Loucy (cell line): ENCODE measurements around the gene GULP1.

Experiments used
- H2AFZ ChIP-seq: fragments of 200-600 bp; sonication (generic); 2 replicates; pipeline ENCODE4 v1.6.0; 2016; ENCODE audit warnings: antibody characterized with exemption, mild to moderate bottlenecking, low read length, moderate library complexity
- H3F3A ChIP-seq: fragments of 200-600 bp; 2 replicates; pipeline ENCODE4 v1.6.0; 2016; ENCODE audit warnings: antibody characterized with exemption, low read depth, mild to moderate bottlenecking
- H3K27me3 ChIP-seq: fragments of 200-600 bp; sonication (generic); 2 replicates; pipeline ENCODE4 v1.6.1; 2014; ENCODE audit warnings: low read length, mild to moderate bottlenecking; ENCODE audit not compliant: insufficient read depth, poor library complexity, severe bottlenecking
- H3K36me3 ChIP-seq: fragments of 200-600 bp; sonication (generic); 2 replicates; pipeline ENCODE4 v1.6.1; 2016; ENCODE audit warnings: low read length; ENCODE audit not compliant: insufficient read depth
- H3K4me1 ChIP-seq: fragments of 200-600 bp; sonication (generic); 2 replicates; pipeline ENCODE4 v1.5.1; 2014; ENCODE audit warnings: low read length, mild to moderate bottlenecking; ENCODE audit not compliant: insufficient read depth, poor library complexity, severe bottlenecking
- H3K4me2 ChIP-seq: fragments of 200-600 bp; sonication (generic); 2 replicates; pipeline ENCODE4 v1.6.0; 2014; ENCODE audit warnings: antibody characterized with exemption, low read length, low read depth, mild to moderate bottlenecking; ENCODE audit not compliant: poor library complexity, severe bottlenecking
- H3K4me3 ChIP-seq: fragments of 200-600 bp; sonication (generic); 2 replicates; pipeline ENCODE4 v1.5.1; 2014; ENCODE audit warnings: low read length, mild to moderate bottlenecking, mixed read lengths; ENCODE audit not compliant: poor library complexity, severe bottlenecking
- H3K79me2 ChIP-seq: fragments of 200-600 bp; sonication (generic); 2 replicates; pipeline ENCODE4 v1.6.1; 2014; ENCODE audit warnings: low read length; ENCODE audit not compliant: insufficient read depth
- H3K9ac ChIP-seq: fragments of 200-600 bp; sonication (generic); 2 replicates; pipeline ENCODE4 v1.6.0; 2014; ENCODE audit warnings: mild to moderate bottlenecking, low read depth, low read length, moderate library complexity; ENCODE audit not compliant: poor library complexity, severe bottlenecking
- H3K9me2 ChIP-seq: fragments of 200-600 bp; sonication (generic); replicated peaks from 2 replicates; pipeline ENCODE4 v1.6.1; 2016; ENCODE audit warnings: low read depth, low read length, mixed read lengths
- H3K9me3 ChIP-seq: fragments of 200-600 bp; sonication (generic); 2 replicates; pipeline ENCODE4 v1.6.1; 2014; ENCODE audit warnings: mild to moderate bottlenecking, antibody characterized with exemption, low read length, low read depth; ENCODE audit not compliant: insufficient read depth
- H4K20me1 ChIP-seq: fragments of 200-600 bp; sonication (generic); 2 replicates; pipeline ENCODE4 v1.6.0; 2014; ENCODE audit warnings: antibody characterized with exemption, low read length, mild to moderate bottlenecking; ENCODE audit not compliant: insufficient read depth, poor library complexity, severe bottlenecking
- EZH2phosphoT487 ChIP-seq: fragments of 200-600 bp; IDR thresholded peaks from 2 replicates; pipeline ENCODE4 v1.6.1; 2018; ENCODE audit warnings: antibody characterized with exemption, mild to moderate bottlenecking, moderate library complexity, borderline replicate concordance
- TF ChIP-seq, protein P1 (sequence below): fragments of 200-600 bp; sonication (generic); conservative IDR thresholded peaks from 2 replicates; pipeline ENCODE4 v1.5.1; 2014; ENCODE audit warnings: mild to moderate bottlenecking, antibody characterized with exemption, low read length

Gene GULP1

DNA sequence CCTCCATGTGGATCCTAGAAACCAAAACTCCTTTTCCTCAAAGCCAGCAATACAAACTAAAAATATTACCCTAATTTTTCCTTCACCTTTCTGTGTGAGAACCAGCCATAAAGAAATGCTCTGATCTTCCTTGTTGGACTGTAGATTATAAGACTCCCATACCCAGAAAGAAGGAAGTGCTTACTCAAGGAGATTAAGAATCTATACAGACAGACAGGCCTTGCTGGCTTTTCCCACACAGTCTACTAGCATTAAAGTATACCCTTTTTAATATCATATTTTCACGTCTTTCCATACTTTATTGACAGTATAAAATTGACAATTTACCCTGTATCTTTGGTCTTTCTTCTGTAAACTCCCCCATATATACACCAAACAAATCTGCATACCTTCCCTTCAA is 139.0 kb downstream of the GULP1 start:
- peak overlapping the region; percentile 13; the same call in 1 of the 2 replicates for H2AFZ ChIP-seq
- no peaks in the 10 kb centered on the region for H4K20me1 ChIP-seq
- H3K79me2 ChIP-seq, result no peaks in the 10 kb centered on the region
- no peaks in the 10 kb centered on the region for H3K9me3 ChIP-seq
- no peak overlapping the region for H3K4me3 ChIP-seq
- H3K4me2 ChIP-seq, result no peak overlapping the region
- no peaks in the 10 kb centered on the region for H3K9me2 ChIP-seq
- H3K4me1 ChIP-seq, result no peaks in the 10 kb centered on the region
- H3K9ac ChIP-seq, result no peak overlapping the region
- no peaks in the 10 kb centered on the region for H3K36me3 ChIP-seq
- H3K27me3 ChIP-seq, result no peaks in the 10 kb centered on the region
- no peaks in the 10 kb centered on the region for H3F3A ChIP-seq
- TF ChIP-seq EZH2phosphoT487, result no peak
- TF ChIP-seq, protein P1, sequence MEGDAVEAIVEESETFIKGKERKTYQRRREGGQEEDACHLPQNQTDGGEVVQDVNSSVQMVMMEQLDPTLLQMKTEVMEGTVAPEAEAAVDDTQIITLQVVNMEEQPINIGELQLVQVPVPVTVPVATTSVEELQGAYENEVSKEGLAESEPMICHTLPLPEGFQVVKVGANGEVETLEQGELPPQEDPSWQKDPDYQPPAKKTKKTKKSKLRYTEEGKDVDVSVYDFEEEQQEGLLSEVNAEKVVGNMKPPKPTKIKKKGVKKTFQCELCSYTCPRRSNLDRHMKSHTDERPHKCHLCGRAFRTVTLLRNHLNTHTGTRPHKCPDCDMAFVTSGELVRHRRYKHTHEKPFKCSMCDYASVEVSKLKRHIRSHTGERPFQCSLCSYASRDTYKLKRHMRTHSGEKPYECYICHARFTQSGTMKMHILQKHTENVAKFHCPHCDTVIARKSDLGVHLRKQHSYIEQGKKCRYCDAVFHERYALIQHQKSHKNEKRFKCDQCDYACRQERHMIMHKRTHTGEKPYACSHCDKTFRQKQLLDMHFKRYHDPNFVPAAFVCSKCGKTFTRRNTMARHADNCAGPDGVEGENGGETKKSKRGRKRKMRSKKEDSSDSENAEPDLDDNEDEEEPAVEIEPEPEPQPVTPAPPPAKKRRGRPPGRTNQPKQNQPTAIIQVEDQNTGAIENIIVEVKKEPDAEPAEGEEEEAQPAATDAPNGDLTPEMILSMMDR, result no peak

DNA sequence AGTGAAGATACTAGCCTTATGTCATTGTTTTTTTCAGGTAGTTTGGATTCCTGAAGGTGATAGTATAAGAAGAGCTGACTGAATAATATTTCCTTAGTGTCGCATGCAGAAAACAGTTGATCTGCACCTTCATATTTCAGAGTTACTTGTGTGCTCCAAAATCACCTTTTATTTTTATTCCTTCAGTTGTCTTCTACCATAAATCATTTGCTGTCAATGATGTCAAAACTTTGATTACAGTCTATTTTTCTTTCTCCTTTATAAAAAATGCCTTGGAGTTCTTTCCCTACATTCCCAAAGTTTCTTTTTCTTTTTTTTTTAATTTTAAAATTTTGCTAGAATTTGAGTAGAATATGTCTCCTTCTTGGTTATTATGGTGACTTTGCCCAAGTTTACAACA is 142.3 kb downstream of the GULP1 start:
- Histone ChIP-seq H4K20me1 (no peaks in the 10 kb centered on the region), H3K27me3 (no peaks in the 10 kb centered on the region), H3K4me1 (no peaks in the 10 kb centered on the region), H3K9ac (no peak overlapping the region), H3K4me3 (no peak overlapping the region), H2AFZ (no peak overlapping the region), H3K4me2 (no peak overlapping the region), H3F3A (no peaks in the 10 kb centered on the region), H3K79me2 (no peaks in the 10 kb centered on the region), H3K9me2 (no peaks in the 10 kb centered on the region), H3K36me3 (no peaks in the 10 kb centered on the region), H3K9me3 (no peaks in the 10 kb centered on the region)
- TF ChIP-seq EZH2phosphoT487, result no peak
- TF ChIP-seq, protein P1, result no peak

DNA sequence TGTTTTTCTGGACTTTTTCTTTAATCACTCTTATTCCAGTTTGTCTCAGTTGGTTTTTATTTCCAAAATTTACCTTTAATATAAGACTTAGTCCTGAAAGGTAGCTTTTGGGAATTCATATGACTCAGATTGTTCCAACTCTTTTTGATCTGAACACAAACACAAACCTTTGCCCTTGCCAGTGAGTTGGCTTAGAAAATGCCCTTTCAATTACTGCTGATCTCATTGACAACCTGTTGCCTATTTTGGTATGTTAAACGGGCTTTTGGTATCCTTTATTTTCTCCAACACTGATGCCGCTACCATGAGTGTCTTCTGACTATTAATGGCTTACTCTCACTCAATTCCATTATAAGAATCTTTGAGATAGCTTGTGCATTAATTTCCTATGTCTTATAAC is 143.4 kb downstream of the GULP1 start:
- Histone ChIP-seq H3K9me2 (no peaks in the 10 kb centered on the region), H2AFZ (no peak overlapping the region), H3K9me3 (no peaks in the 10 kb centered on the region), H3K9ac (no peak overlapping the region), H3K36me3 (no peaks in the 10 kb centered on the region), H3K4me3 (no peak overlapping the region), H4K20me1 (no peaks in the 10 kb centered on the region), H3F3A (no peaks in the 10 kb centered on the region), H3K4me1 (no peaks in the 10 kb centered on the region), H3K27me3 (no peaks in the 10 kb centered on the region), H3K4me2 (no peak overlapping the region), H3K79me2 (no peaks in the 10 kb centered on the region)
- TF ChIP-seq EZH2phosphoT487, result no peak
- TF ChIP-seq, protein P1, result no peak
